Right lobe of liver (tissue), 6 donors: ENCODE results near the gene HOXB1. TPM values are rescaled to one million over a fixed set of nuclear protein-coding genes. Genes with fewer than 3 reads are reported as not detected.

Source experiments
- ATAC-seq, 4 donors: fragments of 200-7000 bp; cut with Tn5 transposase; one replicate each; pipeline ENCODE4 v1.9.1; 2020; ENCODE audit warnings: mild to moderate bottlenecking in 4 of 4, moderate library complexity in 4 of 4
- DNase-seq, 3 donors: peaks; one replicate each; pipeline ENCODE4 v3.0.0-alpha.2; 2020
- H3K27ac ChIP-seq, 3 donors: fragments of 200-600 bp; one replicate each; pipeline ENCODE4 v1.8.0; 2022
- H3K27me3 ChIP-seq, 2 donors: fragments of 200-600 bp; one replicate each; pipeline ENCODE4 v1.8.0; 2022
- H3K36me3 ChIP-seq, 4 donors: fragments of 200-600 bp; sonication (generic) in 1 of 4; one replicate each; pipeline versions ENCODE4 v1.5.1 to v1.8.0; 2017 to 2022; ENCODE audit warnings: control low read depth in 1 of 4
- H3K4me1 ChIP-seq, 4 donors: fragments of 200-600 bp; sonication (generic) in 1 of 4; one replicate each; pipeline versions ENCODE4 v1.5.1 to v1.8.0; 2017 to 2022; ENCODE audit warnings: control low read depth in 1 of 4
- H3K4me3 ChIP-seq, 3 donors: fragments of 200-600 bp; one replicate each; pipeline ENCODE4 v1.8.0; 2022
- H3K9me3 ChIP-seq, 4 donors: fragments of 200-600 bp; sonication (generic) in 1 of 4; one replicate each; pipeline versions ENCODE4 v1.5.1 to v1.8.0; 2017 to 2022; ENCODE audit warnings: control low read depth in 1 of 4
- POLR2A ChIP-seq: fragments of 450-650 bp; IDR thresholded peaks from one replicate; pipeline ENCODE4 v1.6.1; 2017; ENCODE audit warnings: antibody characterized with exemption, mild to moderate bottlenecking
- WGBS: methylation state at CpG from one replicate; pipeline ENCODE4 v1.1.6; 2018; ENCODE audit warnings: low coverage, low lambda C conversion rate; ENCODE audit not compliant: insufficient coverage; ENCODE audit errors: missing lambda C conversion rate; 5-methylcytosine and 5-hydroxymethylcytosine counted together
- intact Hi-C, 2 donors: fragments of 100-400 bp; cut with DNase I; formaldehyde crosslinking; loops; one replicate each; pipeline versions ENCODE4 v1.11.2 to v1.14.1; 2022
- total RNA-seq, 6 experiments: library from RNA; depleted of rRNA in 2 of 6; stranded (reverse); fragments of >200 nt in 2 of 6; fragmentation: NEBNext Ultra II Directional in 3 of 6; extraction: Animal tissue kit (Norgen Biotek cat#: 25700) in 3 of 6; gene quantifications; one replicate each; pipeline versions ENCODE4 v1.1.0 to v1.2.4, GENCODE V29; 2016 to 2023
- TF ChIP-seq, protein P1 (sequence below), 4 donors: fragments of 200-600 bp in 3 of 4; fragments of 450-650 bp in 1 of 4; IDR thresholded peaks; one replicate each; pipeline versions ENCODE4 v1.5.1 to v1.8.0; 2016 to 2022; ENCODE audit warnings: antibody characterized with exemption in 4 of 4, mild to moderate bottlenecking in 2 of 4
- donor health status: DM: no; HTN: yes; CAD: no.
- donor health status: DM: no; HTN: no; CAD: no.
- donor health status: DM: no; HTN: no; CAD: no.
- donor health status: DM: no; HTN: yes; CAD: no.
- donor health status: DM: no; HTN: yes; CAD: no.

HOXB1 gene
- total RNA-seq, 6 experiments from 2014 or later, result not detected

DNA sequence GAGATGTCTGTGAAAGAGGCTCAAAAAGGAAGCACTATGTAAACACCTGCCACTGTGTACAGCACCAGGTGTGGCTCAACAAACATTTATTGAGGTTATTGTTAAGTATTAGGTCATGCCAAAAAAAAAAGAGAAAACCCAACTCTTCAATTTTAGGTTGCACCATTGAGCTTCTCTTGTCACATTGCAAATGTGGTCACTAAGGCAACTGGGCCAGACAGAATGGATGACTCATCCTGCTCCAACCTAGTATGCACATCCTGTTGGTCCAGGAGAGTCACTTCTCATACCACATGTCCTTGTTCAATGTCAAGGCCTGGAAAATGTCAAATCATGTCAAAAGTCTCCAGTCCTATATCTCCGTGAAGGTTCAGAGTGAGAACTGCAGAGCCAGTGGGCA lies 25.0 kb downstream of the HOXB1 start:
- ATAC-seq (peak; percentile 55 to 89 (median 62)), DNase-seq (no peak)
- Histone ChIP-seq H3K36me3 (no peaks in the 10 kb centered on the region), H3K27ac (no peak overlapping the region), H3K4me1 (no peaks in the 10 kb centered on the region), H3K9me3 (no peaks in the 10 kb centered on the region), H3K27me3 (no peaks in the 10 kb centered on the region), H3K4me3 (no peak overlapping the region)
- WGBS, result 27% methylated on average over 1 of the region's 1 CpG
- intact Hi-C loops, result no loop called here
- TF ChIP-seq POLR2A, result no peak
- TF ChIP-seq, protein P1, sequence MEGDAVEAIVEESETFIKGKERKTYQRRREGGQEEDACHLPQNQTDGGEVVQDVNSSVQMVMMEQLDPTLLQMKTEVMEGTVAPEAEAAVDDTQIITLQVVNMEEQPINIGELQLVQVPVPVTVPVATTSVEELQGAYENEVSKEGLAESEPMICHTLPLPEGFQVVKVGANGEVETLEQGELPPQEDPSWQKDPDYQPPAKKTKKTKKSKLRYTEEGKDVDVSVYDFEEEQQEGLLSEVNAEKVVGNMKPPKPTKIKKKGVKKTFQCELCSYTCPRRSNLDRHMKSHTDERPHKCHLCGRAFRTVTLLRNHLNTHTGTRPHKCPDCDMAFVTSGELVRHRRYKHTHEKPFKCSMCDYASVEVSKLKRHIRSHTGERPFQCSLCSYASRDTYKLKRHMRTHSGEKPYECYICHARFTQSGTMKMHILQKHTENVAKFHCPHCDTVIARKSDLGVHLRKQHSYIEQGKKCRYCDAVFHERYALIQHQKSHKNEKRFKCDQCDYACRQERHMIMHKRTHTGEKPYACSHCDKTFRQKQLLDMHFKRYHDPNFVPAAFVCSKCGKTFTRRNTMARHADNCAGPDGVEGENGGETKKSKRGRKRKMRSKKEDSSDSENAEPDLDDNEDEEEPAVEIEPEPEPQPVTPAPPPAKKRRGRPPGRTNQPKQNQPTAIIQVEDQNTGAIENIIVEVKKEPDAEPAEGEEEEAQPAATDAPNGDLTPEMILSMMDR (IDR thresholded peaks at IDR 0.05), result no peak

DNA sequence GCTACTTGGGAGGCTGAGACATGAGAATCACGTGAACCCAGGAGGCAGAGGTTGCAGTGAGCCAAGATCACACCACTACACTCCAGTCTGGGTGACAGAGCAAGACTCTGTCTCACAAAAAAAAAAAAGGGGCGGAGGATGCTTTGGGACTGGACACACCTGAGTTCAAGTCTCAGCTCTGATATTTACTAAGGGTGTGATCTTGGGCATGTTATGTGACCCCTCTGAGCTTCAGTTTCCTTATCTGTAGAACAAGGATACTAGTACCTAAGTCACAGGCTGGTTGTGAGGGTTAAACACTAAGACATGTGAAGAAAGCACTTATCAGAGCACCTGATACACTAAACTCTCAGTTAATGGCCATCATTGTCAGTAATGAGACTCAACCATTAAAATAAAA lies 25.9 kb downstream of the HOXB1 start:
- DNase-seq, result no peak
- TF ChIP-seq, protein P1 (IDR thresholded peaks at IDR 0.05), result no peak
- no peak for TF ChIP-seq POLR2A
- H3K27ac ChIP-seq, result no peak overlapping the region
- ATAC-seq, result no peak
- no peak overlapping the region for H3K4me3 ChIP-seq
- intact Hi-C loops, result no loop called here
- H3K4me1 ChIP-seq, result no peaks in the 10 kb centered on the region
- H3K27me3 ChIP-seq, result no peaks in the 10 kb centered on the region
- WGBS, result 39% methylated on average over 2 of the region's 2 CpGs
- H3K36me3 ChIP-seq, result no peaks in the 10 kb centered on the region
- no peaks in the 10 kb centered on the region for H3K9me3 ChIP-seq

DNA sequence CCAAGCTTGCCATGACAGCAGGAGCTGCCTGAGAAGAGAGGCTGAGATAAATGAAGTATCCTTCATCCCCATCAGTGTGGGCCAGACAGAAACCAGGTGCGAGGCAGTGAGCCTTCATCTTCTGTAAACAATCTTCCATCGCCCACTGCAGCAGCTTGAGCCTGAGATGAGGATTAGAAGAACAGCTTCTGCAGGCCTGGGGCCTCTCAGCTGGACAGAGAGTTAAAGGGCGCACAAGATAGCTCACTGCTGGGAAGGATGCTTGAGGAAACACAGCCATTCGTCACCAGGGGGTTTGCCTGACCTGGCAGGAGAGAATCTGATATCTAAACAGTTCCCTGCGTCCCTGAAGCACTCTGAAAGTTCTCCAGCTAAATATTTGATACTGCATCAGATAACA lies 27.1 kb downstream of the HOXB1 start:
- no peak for DNase-seq
- intact Hi-C loops, result no loop called here
- no peak overlapping the region for H3K27ac ChIP-seq

DNA sequence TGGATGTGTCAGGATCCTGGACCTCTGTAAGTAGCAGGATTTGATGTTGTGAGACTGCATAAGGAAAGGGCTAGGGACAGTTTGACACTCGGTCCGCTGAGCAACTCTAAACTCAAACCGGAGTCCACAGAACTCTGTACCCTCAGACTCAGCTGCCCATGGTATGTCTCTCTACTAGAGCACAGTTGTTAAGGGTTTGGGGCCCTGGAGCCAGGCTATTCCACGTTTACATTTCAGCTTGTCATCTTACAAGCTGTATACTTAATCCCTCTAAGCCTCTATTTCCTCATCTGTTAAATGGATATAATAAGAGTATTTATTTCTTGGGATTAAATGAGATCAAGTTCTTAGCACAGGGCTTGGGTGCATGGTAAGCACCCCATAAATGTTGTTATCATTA lies 27.9 kb downstream of the HOXB1 start:
- intact Hi-C loops, result no loop called here
- Histone ChIP-seq H3K36me3 (no peaks in the 10 kb centered on the region), H3K4me3 (no peak overlapping the region), H3K9me3 (no peaks in the 10 kb centered on the region), H3K27ac (no peak overlapping the region), H3K4me1 (no peaks in the 10 kb centered on the region), H3K27me3 (no peaks in the 10 kb centered on the region)
- 30% methylated on average over 1 of the region's 4 CpGs for WGBS
- ATAC-seq (no peak), DNase-seq (no peak)
- TF ChIP-seq, protein P1 (IDR thresholded peaks at IDR 0.05), result no peak
- no peak for TF ChIP-seq POLR2A

More for the DNA sequence above, 27.1 kb downstream of the HOXB1 start:
- Histone ChIP-seq H3K36me3 (no peaks in the 10 kb centered on the region), H3K27me3 (no peaks in the 10 kb centered on the region), H3K4me1 (no peaks in the 10 kb centered on the region), H3K4me3 (no peak overlapping the region), H3K9me3 (no peaks in the 10 kb centered on the region)
- TF ChIP-seq, protein P1 (IDR thresholded peaks at IDR 0.05), result no peak
- 72% methylated on average over 2 of the region's 5 CpGs for WGBS
- ATAC-seq, result no peak

DNA sequence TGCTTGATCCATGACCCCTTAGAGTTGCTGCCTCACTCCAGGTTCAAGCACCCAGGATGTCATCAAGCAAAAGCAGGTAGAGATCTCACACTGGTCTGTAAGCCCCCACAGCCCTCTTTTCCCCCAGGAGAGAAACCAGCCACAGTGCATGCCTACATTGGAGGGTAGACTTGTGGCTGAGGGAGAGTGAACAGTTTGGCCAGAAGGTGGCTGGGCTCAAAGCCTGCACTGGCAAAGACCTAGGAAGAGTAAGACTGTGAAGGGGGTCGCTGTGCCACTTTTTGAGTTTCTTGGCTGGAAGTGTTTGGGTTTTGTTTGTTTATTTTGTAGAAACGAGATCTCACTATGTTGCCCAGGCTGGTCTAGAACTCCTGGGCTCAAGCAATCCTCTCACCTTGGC lies 28.5 kb downstream of the HOXB1 start:
- TF ChIP-seq, protein P1 (IDR thresholded peaks at IDR 0.05), result no peak
- no peak for TF ChIP-seq POLR2A
- WGBS, result 36% methylated on average over 1 of the region's 2 CpGs
- Histone ChIP-seq H3K27ac (no peak overlapping the region), H3K9me3 (no peaks in the 10 kb centered on the region), H3K36me3 (no peaks in the 10 kb centered on the region), H3K4me1 (no peaks in the 10 kb centered on the region), H3K4me3 (no peak overlapping the region), H3K27me3 (no peaks in the 10 kb centered on the region)
- DNase-seq (no peak), ATAC-seq (no peak)
- intact Hi-C loops, result no loop called here
